NCI-H524 (cell line): ENCODE measurements around the gene CD8B.
"Not testable (repeated sequence)": the region's sequence is repeated elsewhere in the genome, so short reads cannot be mapped to it uniquely, and the experiment has no call there.

Experiments
- DNase-seq, 2 experiments: peaks; one replicate each; lab custom pipeline; 2025; lab: John Stamatoyannopoulos, UW

Gene CD8B

DNA sequence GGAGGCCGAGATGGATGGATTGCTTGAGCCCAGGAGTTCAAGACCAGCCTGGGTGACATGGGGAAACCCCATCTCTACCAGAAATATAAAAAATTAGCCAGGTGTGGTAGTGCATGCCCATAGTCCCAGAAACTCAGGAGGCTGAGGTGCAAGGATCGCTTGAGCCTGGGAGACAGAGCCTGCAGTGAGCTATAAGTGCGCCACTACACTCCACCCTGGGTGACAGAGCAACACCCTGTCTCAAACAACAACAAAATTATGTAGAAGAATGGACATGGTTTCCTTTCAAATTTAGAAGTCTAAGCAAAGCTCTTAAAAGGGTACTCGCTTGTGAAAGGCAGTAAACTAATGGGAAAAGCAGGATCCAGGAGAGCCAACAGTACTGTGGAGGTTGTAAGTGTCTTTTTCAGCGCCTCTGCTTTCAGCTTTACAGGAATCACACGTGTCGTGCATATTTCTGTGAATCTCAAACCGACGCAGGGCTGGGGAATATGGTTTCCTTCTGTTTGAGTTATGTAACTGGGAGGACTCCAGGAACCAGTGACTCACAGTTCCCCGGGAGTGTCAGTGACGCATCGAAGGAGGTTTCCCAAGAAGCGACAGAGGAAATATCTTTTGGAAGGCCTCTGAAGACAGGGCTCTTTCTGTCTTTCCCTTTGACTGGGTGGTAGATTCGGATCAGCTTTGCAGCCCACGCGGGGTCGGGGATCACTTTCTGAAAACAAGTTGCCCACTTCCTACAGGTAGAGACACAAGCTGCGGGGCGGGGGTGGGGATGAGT is 24.6 kb downstream of the CD8B start:
- not testable (repeated sequence) for DNase-seq

DNA sequence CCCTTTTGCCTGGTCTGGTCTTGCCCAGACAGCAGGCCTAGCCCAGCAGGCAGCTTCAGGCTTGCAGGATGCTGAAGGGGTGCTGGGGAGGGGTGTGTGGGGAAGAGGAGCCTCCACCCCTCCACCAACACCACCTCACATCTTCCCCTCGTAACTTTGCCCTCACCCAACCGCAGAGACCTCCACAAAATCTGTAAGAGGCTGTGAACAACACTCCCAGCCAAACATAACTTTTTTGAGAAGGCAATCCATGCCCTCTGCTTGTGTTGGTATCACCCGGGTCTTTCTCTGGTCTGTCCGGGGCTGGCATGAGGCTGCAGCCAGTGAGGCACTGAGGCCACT is 26.2 kb downstream of the CD8B start:
- DNase-seq: not testable (repeated sequence)

DNA sequence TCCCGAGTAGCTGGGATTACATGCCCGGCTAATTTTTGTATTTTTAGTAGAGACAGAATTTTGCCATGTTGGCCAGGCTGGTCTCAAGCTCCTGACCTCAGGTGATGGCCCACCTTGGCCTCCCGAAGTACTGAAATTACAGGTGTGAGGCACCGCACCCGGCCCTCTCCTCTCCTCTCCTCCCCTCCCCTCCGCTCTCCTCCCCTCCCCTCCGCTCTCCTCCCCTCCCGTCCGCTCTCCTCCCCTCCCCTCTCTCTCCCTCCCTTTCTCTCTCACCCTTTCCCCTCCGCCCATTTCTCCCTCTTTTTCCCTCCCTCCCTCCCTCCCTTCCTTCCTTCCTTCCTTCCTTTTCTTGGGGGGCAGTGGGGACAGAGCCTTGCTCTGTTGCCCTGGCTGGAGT is 28.4 kb downstream of the CD8B start:
- no peak for DNase-seq

DNA sequence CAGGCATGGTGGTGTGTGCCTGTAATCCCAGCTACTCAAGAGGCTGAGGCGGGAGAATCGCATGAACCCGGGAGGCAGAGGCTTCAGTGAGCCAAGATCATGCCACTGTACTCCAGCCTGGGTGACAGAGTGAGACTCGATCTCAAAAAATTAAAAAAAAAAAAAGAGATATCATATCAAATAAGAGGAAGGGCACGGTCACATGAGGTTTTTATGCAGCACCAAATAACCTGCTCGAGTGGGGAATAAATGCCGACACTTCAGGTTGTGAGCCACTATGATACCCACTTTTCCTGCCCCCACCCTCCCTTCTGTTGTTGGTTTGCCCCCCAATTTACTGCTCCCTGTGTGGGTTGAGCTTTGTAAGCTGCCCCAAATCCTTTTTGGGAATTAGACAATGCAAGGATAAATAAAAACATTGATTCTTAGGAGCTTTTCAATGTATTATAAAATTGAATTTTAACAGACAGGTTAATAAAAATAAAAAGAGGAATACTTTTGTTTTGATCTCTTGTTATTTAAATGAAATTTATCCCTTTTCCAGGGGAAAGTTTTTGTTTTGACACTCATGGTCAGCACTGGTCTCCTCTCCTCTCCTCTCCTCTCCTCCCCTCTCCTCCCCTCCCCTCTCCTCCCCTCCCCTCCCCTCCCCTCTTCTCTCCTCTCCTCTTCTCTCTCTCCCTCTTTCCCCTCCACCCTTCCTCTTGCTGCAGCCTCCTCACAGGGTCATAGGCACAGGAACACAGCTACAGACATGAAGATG is 29.2 kb downstream of the CD8B start:
- DNase-seq: no peak

DNA sequence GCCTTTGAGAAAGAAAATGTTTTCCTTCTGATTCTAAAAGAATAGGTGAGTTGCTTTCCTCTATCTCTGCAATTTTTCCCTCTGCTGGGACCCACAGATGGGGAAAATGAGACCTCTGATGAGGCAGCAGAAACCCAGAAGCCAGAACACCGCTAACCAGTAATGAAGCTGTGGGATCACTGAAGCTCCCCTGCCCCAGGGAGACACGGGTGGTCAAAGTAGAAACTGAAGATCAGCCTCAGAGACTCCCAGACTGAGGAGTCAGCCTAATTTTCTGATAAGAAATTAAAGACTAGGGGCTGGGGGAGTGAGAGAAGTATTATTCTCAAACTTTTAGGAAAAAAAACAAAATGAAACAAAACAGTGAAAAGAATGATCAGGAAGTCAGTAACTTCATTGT is 30.1 kb downstream of the CD8B start:
- DNase-seq: no peak

DNA sequence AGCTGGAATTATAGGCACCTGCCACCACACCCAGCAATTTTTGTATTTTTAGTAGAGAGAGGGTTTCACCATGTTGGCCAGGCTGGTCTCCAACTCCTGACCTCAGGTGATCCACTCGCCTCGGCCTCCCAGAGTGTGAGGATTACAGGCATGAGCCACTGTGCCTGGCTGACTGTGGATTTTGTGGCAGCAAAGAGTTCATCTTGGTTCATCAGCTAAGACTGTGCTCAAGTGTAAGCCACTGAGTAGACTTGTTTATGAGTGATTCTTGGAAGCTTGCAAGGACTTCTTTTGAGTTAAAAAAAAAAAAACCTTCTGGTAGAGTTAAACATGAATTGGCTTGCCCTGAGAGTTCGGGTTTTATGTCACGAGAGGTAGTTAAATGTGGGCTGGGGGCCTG is 34.7 kb downstream of the CD8B start:
- DNase-seq: no peak

DNA sequence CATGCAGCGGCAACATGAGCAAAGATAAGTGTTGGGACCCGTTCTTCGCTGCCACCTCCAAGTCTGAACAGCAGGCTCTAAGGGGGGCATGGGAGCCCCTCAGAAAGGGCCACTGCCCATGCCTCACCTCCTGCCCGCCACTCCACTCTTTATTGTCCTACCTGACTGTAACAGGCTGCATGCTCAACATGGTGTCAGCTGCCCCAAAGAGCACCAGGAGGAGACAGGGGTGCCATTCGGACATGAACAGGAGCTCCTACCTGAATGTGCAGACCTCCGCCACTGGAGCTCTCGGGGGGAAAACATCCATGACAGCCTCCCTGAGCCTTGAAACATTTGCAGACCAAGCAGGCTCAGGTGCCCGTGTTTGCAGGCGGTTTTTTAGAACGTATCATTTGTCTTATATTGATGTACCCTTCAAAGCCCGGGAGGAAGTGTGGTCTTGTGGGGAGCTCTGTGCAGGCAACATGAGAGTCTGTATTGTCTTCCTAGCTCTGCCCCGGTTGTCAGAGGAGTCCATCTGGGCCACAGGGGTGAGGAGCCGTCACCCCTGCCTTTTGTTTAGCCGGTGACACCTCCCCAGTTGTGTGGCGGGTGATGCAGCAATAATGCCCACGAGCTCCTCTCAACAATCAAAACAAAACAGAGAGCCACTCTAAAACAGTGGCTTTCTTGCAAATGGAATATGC is 35.8 kb downstream of the CD8B start:
- DNase-seq: no peak

DNA sequence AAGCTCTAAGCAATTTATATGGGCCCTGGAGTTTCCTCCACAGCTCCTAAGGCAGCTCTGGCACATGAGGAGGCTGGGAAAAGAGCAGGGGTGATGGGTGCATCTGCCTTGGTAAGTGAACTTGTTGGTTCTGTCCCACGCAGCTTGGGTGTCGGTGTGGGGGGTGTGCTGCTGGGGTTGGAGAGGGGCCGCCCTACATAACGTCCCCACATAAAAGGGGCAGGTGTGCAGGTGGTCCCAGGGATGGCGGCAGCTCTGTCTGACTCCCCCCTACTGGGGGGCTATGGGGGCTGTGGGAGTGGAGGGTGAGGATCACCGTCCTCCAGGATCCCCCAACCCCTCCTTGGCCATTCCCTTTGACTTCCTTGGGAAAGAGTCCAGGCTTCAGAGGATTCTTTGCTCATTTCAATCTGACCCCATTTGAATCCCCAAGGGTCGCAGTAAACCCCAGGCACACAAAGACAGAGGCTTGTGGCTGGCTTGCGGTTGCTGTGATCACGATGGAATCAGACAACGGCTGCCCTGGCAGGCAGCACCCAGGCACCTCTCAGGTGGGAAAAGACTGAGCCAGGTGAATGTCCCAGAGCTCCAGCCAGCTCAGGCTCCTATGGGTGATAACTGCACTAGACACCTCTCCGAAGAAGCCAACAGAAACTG is 36.5 kb downstream of the CD8B start:
- DNase-seq: no peak

DNA sequence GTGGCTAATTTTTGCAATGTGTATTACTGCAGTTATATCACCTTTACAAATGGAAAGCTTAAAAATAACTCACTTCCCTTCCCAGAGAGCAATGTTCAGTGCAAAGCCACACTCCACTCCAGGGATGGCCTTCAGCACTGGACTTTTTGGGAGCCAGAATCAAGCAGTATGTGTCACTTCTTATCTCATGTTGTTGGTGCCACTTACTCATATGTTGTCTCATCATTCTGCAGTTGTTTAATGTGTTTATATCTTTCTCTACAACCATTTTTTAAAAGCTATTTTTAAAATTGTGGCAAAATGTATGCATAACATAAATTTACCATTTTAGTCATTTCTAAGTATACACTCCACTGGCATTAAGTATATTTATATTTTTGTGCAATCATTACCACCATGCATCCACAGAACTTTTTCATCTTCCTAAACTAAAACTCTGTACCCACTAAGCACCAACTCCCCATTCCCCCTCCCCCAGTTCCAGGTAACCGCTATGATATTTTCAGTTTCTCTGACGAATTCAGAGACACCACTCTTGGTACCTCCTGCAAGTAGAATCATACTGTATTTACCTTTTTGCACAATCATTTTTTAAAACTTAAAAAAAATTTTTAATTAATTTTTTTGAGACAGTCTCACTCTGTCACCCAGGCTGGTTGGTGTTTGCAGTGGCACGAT is 38.9 kb downstream of the CD8B start:
- no peak for DNase-seq

DNA sequence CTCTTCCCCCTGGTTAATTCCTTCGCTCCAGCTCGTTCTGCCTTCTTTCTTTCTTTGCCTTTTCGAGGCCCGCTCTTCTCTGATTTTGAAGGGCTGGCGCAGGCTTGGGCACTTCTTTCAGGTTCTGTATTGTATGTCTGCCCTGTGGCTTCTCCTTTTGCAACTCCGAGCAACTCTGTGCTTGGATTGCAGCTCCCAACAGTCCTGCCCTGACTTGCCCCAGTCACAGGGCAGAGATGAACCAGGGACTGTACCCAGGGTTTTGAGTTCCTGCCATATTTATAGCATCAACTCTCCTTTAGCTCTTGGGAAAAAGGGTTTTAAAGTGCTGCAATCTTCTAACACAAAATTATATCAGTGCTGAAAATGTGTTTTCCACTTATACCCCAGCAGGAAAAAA is 39.8 kb downstream of the CD8B start:
- DNase-seq: no peak

DNA sequence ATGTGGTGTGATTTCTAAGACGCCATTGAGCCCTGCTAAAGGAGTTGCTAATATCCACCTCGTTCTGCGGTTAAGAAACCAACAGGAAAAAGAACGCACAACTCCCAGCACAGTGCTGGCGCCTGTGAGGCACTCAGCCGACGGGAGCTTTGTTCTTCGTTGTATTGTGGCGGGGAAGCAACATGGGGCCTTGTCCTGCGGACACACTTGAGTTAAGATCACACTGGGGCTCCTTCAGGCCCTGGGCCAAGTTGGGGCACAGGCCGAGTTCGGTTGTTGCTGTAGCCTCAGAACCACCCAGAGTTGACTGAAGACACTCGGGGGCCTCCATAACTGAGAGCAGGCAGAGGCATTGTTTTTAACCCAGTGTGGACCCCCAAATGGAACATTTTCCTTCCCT is 40.4 kb downstream of the CD8B start:
- no peak for DNase-seq

DNA sequence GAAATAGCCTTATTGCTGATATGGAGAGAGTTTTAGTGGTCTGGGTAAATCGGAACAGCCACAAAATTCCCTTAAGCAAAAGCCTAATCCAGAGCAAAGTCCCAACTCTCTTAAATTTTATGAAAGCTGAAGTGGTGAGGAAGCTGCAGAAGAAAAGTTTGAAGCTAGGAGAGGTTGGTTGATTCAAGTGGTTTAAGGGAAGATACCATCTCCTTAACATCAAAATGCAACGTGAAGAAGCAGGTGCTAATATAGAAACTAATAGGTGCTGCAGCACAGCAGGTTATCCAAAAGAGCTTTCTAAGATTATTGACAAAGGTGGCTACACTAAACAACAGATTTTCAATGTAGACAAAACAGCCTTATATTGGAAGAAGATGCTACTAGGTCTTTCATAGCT is 42.7 kb downstream of the CD8B start:
- DNase-seq: no peak

DNA sequence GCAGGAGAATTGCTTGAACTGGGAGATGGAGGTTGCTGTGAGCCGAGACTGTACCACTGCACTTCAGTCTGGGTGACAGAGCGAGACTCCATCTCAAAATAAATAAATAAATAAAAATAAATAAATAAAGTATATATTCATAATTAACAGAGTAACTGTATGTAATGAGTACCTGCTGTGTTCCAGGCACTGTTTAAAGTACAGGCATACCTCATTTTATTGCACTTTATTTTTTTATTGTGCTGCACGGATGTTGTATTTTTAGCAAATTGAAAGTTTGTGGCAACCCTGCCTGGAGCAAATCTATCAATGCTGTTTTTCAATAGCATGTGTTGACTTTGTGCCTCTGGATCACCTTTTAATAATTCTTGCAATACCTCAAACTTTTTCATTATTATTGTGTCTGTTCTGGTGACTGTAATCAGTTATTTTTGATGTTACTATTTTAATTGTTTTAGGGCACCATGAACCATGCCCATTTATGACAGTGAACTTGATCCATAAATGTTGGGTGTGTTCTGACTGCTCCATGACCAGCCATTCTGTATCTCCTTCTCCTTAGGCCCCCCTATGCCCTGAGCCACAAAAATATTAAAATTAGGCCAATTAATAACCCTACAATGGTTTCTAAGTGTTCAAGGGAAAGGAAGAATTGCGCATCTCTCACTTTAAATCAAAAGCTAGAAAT is 43.4 kb downstream of the CD8B start:
- no peak for DNase-seq

DNA sequence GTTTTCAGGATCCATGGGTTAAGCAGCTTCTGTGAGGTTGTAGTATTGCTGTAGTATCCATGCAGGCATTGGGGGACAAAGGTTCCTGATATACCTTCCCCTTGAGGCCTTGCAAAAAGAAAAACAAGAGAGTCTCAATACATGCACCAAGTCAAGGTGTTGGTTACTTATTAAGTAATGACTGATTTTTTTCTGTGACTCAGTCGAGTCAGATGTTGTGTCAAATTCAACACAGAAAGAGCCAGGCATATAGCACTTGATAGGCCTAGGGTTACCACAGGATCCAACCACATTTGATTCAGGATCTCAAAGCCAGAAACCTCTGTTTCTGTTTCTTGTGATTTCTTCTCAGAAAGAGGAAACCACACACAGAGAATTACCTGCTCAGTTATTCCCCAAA is 46.1 kb downstream of the CD8B start:
- DNase-seq: no peak

DNA sequence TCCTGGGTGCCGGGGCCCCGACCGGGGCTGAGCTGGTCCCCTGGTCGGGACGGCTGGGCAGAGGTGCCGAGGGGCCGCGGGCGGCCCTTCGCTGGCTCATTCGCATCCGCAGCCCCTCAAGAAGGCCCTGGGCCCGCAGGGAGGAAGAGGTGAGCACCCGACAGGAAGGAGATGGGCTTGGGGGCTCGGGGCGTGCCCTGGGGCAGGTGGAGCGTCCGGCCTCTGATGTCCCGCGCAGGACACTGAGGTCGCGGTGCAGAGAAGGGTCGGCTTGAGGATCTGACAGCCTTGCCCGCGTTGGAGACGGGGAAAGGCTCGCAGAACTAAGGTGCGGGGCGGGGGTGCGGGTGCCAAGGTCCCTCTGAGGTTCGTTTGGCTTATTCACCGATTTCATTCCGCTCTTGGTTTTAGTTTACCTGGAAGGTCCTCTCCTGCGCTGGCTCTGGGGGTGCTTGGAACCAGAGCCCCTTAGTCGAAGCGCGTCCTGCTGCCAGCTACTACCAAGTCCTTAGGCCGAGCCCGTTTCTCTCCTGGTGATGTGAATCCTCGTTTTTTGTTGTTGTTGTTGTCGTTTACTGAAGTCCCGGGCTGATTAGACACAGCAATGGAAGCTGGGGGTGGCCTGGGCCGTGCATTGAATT is 52.1 kb downstream of the CD8B start:
- DNase-seq: no peak

DNA sequence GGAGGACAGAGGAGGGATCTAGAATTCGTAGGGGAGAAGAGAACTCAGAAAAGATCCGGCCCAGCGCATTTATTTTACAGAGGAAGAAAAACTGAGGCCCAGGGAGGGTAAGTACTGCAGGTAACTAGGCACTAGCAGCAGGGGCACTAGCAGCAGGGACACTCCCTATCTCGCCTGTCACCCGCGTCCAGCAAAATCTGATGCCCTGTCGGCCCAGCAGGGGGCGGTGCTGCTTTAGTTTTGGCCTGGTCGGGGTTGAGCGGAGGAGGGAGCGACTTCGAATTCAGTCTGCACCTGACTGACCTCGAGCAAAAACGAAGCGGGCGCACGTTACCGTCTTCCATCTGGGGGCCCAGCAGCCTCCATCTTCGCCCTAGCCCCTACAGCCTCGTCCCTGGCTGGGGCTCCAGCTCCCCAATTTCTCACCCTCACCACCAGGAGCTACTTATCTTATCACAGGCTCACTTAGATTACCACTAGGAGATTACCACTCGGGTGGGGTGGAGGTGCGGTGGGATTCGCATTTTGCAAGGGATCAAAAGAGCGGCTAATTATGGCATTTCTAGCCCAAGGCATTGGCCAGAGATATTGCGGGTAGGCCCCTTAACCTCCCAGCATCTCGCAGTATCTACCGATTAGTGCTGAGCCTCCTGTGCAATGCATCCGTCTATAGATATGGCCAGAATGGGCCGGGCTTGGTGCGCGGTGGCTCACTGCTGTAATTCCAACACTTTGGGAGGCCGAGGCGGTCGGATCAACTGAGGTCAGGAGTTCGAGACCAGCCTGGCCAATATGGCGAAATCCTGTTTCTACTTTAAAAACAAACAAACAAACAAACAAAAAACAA is 53.1 kb downstream of the CD8B start:
- DNase-seq: peak; percentile 88 to 92

DNA sequence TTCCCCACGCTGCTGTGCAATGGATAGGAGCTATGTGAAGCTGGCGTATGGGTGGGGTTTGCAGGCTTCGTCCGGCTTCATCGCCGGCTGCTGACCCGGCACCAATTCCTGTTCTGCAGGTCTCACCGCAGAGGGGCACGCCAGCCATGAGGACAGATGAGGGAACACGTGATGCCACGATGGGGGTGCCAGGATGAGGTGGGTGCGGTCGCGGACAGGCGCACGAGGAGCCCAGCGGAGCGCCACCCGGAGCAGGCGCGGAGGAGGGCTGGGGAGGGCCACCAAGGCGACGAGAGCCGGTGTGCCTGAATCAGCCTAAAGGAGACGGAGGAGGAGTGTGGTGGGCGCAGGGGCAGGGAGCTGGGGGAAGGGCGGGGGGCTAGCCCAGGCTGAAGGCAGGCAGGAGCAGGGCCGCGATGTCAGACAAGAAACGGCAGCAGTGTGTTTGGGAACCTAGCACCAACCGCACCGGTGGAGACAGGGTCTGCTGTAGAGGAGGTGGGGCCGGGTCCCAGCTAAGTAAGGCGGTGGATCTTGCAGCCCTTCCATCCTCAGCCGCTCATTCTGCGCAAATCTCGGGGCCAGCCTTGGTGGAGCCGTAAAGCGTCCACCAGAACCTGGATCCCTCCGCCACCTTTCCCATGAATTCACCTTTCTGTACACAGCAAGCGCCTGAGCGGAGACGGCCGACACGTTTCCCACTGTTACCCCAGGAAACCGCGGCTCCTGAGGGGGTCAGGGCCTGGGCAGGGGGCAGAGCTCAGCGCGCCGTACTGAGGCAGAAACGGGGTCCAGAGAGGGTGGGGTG is 54.0 kb downstream of the CD8B start:
- peak; percentile 76 to 88 for DNase-seq

DNA sequence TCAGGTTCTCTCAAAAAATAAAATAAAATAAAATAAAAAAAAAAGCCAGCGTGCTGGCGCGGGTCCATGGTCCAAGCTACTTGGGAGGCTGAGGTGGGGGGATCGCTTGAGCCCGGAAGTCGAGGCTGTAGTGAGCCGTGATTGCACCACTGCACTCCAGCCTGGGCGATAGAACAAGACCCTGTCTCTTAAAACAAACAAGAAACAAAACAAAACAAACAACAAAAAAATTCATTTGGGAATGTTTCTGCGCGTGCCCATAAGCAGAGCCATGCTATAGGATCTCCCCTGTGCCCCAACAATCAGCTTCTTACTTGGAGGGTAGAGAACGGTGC is 54.6 kb downstream of the CD8B start:
- no peak for DNase-seq
